GM18858 (cell line): Measurements from ENCODE around the gene MED12L.

Experiments used
- ATAC-seq: cut with Tn5 transposase; IDR thresholded peaks from one replicate; pipeline ENCODE4 v1.9.1; 2021; ENCODE audit not compliant: unreplicated experiment

Gene MED12L

GRCh38 chr3:151285940-151286339 lies 200.5 kb downstream of the MED12L start:
- no peak for ATAC-seq

- ATAC-seq: no peak
Observed at GRCh38 chr3:151289445-151289844, 204.0 kb downstream of the MED12L start.

- no peak for ATAC-seq
Observed at GRCh38 chr3:151290673-151291072, 205.2 kb downstream of the MED12L start.

GRCh38 chr3:151293127-151293526 lies 207.7 kb downstream of the MED12L start:
- no peak for ATAC-seq

- ATAC-seq: no peak
Observed at GRCh38 chr3:151296226-151296625, 210.8 kb downstream of the MED12L start.

- ATAC-seq: no peak
Observed at GRCh38 chr3:151297429-151297828, 212.0 kb downstream of the MED12L start.

GRCh38 chr3:151299006-151299405 lies 213.5 kb downstream of the MED12L start:
- ATAC-seq: no peak

- no peak for ATAC-seq
Observed at GRCh38 chr3:151300539-151300938, 215.1 kb downstream of the MED12L start.

GRCh38 chr3:151301787-151302186 lies 216.3 kb downstream of the MED12L start:
- no peak for ATAC-seq

GRCh38 chr3:151303751-151304150 lies 218.3 kb downstream of the MED12L start:
- no peak for ATAC-seq

GRCh38 chr3:151305060-151305774 lies 219.8 kb downstream of the MED12L start:
- ATAC-seq: no peak

- no peak for ATAC-seq
Observed at GRCh38 chr3:151305775-151306151, 220.3 kb downstream of the MED12L start.

GRCh38 chr3:151306168-151306810 lies 220.8 kb downstream of the MED12L start:
- ATAC-seq: no peak

GRCh38 chr3:151307131-151307530 lies 221.7 kb downstream of the MED12L start:
- no peak for ATAC-seq

GRCh38 chr3:151307583-151308488 lies 222.4 kb downstream of the MED12L start:
- no peak for ATAC-seq

- no peak for ATAC-seq
Observed at GRCh38 chr3:151309566-151309965, 224.1 kb downstream of the MED12L start.

GRCh38 chr3:151312972-151313371 lies 227.5 kb downstream of the MED12L start:
- no peak for ATAC-seq

GRCh38 chr3:151314137-151314536 lies 228.7 kb downstream of the MED12L start:
- no peak for ATAC-seq

GRCh38 chr3:151314593-151314992 lies 229.1 kb downstream of the MED12L start:
- no peak for ATAC-seq

GRCh38 chr3:151315136-151315535 lies 229.7 kb downstream of the MED12L start:
- ATAC-seq: no peak

GRCh38 chr3:151315846-151316245 lies 230.4 kb downstream of the MED12L start:
- ATAC-seq: no peak
